ENCODE measurements around the gene KLHDC7B. TPM values are rescaled to one million over a fixed set of nuclear protein-coding genes. Genes with fewer than 3 reads are reported as not detected.
A peak's percentile ranks its signal among the peaks of the same experiment; 100 is the strongest.

The KLHDC7B gene
- total and polyA plus RNA-seq, 10 of the 15 experiments (the other 5 are each of a cell fraction or from before 2014, with no cell fraction given): 0.05 to 2.2 (median 0.93) TPM; not detected in 2

DNA sequence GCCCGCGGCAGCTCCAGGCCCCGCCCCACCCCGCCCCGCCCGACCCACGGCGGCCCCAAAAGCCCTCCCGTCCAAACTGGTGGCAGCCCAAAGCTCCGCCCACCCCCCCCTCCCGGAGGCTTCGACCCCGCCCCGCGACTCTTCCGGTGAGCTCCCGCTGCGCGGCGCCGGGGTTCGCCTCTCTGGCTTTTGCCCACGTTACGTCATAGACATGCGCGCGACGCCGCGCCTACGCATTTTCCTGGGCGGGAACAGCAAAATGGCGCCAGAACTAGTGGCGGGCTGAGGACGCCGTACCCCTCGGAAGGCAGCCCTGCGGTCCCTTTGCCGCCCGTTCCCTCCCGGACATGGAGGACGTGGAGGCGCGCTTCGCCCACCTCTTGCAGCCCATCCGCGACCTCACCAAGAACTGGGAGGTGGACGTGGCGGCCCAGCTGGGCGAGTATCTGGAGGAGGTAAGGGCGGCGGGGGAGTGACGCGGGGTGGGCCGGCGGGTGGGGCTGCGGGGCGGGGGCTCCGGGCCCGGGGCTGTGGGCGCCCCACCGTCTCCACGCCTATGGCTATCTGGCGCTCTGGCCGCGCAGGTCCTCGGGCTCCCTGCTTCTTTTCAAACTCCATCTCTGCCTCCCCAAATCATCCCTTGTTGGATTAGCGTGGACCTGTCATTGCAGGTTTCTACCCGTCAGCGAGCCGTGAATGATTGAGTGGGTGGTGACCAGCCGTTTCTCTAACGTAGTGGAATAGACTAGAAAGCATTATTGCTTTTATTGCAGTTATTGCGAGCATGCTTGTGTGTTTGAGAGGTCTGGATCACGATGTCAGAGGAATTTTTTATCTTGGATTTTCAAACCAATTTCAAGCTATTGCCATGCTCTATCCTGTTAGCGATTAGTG, 37.5 kb upstream of the KLHDC7B start, which contains the start of gene NCAPH2 (continued):
- TF ChIP-seq MLLT1 (IDR thresholded peaks at IDR 0.05): no peak
- TF ChIP-seq, protein P1, sequence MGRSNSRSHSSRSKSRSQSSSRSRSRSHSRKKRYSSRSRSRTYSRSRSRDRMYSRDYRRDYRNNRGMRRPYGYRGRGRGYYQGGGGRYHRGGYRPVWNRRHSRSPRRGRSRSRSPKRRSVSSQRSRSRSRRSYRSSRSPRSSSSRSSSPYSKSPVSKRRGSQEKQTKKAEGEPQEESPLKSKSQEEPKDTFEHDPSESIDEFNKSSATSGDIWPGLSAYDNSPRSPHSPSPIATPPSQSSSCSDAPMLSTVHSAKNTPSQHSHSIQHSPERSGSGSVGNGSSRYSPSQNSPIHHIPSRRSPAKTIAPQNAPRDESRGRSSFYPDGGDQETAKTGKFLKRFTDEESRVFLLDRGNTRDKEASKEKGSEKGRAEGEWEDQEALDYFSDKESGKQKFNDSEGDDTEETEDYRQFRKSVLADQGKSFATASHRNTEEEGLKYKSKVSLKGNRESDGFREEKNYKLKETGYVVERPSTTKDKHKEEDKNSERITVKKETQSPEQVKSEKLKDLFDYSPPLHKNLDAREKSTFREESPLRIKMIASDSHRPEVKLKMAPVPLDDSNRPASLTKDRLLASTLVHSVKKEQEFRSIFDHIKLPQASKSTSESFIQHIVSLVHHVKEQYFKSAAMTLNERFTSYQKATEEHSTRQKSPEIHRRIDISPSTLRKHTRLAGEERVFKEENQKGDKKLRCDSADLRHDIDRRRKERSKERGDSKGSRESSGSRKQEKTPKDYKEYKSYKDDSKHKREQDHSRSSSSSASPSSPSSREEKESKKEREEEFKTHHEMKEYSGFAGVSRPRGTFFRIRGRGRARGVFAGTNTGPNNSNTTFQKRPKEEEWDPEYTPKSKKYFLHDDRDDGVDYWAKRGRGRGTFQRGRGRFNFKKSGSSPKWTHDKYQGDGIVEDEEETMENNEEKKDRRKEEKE (IDR thresholded peaks at IDR 0.05): no peak
- no peak for TF ChIP-seq TCF12 (IDR thresholded peaks at IDR 0.05; ENCODE audit: low read depth, low read length)
- TF ChIP-seq NFYA (IDR thresholded peaks at IDR 0.05; ENCODE audit: borderline replicate concordance, low read depth, low read length): no peak

- in situ Hi-C loops (cut with MboI): no loop called here
- H3K27ac ChIP-seq (ENCODE audit: control insufficient read depth, insufficient read depth): peak overlapping the region; percentile 90
- H3K4me1 ChIP-seq (ENCODE audit: control insufficient read depth, insufficient read depth, low read length): peaks cover 9% of the 10 kb centered on the region
- peaks cover 50% of the 10 kb centered on the region for H3K79me2 ChIP-seq (ENCODE audit: control insufficient read depth, insufficient read depth, low read length)
- FAIRE-seq (peak; percentile 47), ATAC-seq (peak; percentile 3), DNase-seq (ENCODE audit: low read depth, low spot score) (no peak)
- 0% methylated on average over 3 of the region's 3 CpGs for WGBS (ENCODE audit: insufficient coverage, insufficient replicate concordance, low lambda C conversion rate, missing lambda C conversion rate)
- TF ChIP-seq ZBTB11 (CRISPR knock-in tag; IDR thresholded peaks at IDR 0.05) (no peak), POLR2AphosphoS5 (IDR thresholded peaks at IDR 0.05; ENCODE audit: low read length) (no peak)
- SMC1A ChIA-PET (ENCODE audit: uncharacterized antibody, unreplicated experiment): interaction anchor here (0.8 to 2.8 kb wide), 7 partner anchors 14 to 112 kb away, joined by 3 to 18 read pairs (median 5); partner anchors contain the start of gene SCO2
- no peak overlapping the region for H2AFZ ChIP-seq (ENCODE audit: control insufficient read depth, low read depth, low read length)
- no peaks in the 10 kb centered on the region for H3K9me3 ChIP-seq (replicated peaks; ENCODE audit: control insufficient read depth, insufficient read depth, low read length)
- CTCF ChIA-PET: interaction anchor here (0.7 to 3.6 kb wide), 8 partner anchors 11 to 112 kb away, joined by 3 to 38 read pairs (median 10); partner anchors contain the start of genes SCO2 and SYCE3
- POLR2A ChIA-PET: interaction anchor here (0.6 to 7.2 kb wide), 8 partner anchors 16 to 258 kb away, joined by 3 to 84 read pairs (median 6); partner anchors contain the start of genes HDAC10, SCO2 and SYCE3
- no peaks in the 10 kb centered on the region for H3K27me3 ChIP-seq (replicated peaks in 1 of 2; ENCODE audit: control insufficient read depth in 2 of 2, insufficient read depth in 2 of 2, low read length in 1 of 2)
- H3K4me3 ChIP-seq: peak overlapping the region; percentile 85
- peak overlapping the region; percentile 70 for H3K9ac ChIP-seq (ENCODE audit: control insufficient read depth, insufficient read depth, low read length)
- no peaks in the 10 kb centered on the region for H4K20me1 ChIP-seq (ENCODE audit: control insufficient read depth, insufficient read depth)
- intact Hi-C loops (cut with micrococcal nuclease; ENCODE audit: unreplicated experiment): no loop called here
- H3K4me2 ChIP-seq (ENCODE audit: control insufficient read depth, insufficient read depth): peak overlapping the region; percentile 64
- BruUV-seq (replicated peaks): TSS peak; percentile 83
- H3K36me3 ChIP-seq (ENCODE audit: control insufficient read depth in 2 of 2, insufficient read depth in 2 of 2, low read length in 1 of 2): peaks cover 4 to 6% of the 10 kb centered on the region in 2 experiments; a peak in 3 of 4 replicates
- RAD21 ChIA-PET (ENCODE audit: unreplicated experiment): interaction anchor here (1.2 to 3.1 kb wide), 4 partner anchors 15 to 257 kb away, joined by 3 to 64 read pairs (median 9); partner anchors contain the start of genes HDAC10, SCO2 and TYMP
These were observed 36.8 kb upstream of the KLHDC7B start for GRCh38 chr22:50508897-50509296.

Measured in GM12878 (cell line).